ENCODE measurements around the gene SLC22A1.

The SLC22A1 gene

GRCh38 chr6:160117137-160117536 lies 4.5 kb upstream of the SLC22A1 start:
- no peak overlapping the region for H3K4me3 ChIP-seq (ENCODE audit: low read depth, low read length)
- TF ChIP-seq, protein P1, sequence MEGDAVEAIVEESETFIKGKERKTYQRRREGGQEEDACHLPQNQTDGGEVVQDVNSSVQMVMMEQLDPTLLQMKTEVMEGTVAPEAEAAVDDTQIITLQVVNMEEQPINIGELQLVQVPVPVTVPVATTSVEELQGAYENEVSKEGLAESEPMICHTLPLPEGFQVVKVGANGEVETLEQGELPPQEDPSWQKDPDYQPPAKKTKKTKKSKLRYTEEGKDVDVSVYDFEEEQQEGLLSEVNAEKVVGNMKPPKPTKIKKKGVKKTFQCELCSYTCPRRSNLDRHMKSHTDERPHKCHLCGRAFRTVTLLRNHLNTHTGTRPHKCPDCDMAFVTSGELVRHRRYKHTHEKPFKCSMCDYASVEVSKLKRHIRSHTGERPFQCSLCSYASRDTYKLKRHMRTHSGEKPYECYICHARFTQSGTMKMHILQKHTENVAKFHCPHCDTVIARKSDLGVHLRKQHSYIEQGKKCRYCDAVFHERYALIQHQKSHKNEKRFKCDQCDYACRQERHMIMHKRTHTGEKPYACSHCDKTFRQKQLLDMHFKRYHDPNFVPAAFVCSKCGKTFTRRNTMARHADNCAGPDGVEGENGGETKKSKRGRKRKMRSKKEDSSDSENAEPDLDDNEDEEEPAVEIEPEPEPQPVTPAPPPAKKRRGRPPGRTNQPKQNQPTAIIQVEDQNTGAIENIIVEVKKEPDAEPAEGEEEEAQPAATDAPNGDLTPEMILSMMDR (IDR thresholded peaks at IDR 0.05; ENCODE audit: low read depth, low read length) = no peak
- in situ Hi-C loops (cut with HindIII; ENCODE audit: low sequenced_read_pairs) = no loop called here
- DNase-seq (ENCODE audit: low read depth, low spot score) = no peak

GRCh38 chr6:160118620-160119229 lies 2.9 kb upstream of the SLC22A1 start:
- DNase-seq (ENCODE audit: low read depth, low spot score) = no peak
- H3K4me3 ChIP-seq (ENCODE audit: low read depth, low read length) = no peak overlapping the region
- TF ChIP-seq, protein P1 (IDR thresholded peaks at IDR 0.05; ENCODE audit: low read depth, low read length) = no peak
- in situ Hi-C loops (cut with HindIII; ENCODE audit: low sequenced_read_pairs) = no loop called here

GRCh38 chr6:160120087-160120486 lies 1.5 kb upstream of the SLC22A1 start:
- DNase-seq (ENCODE audit: low read depth, low spot score) = no peak
- no peak overlapping the region for H3K4me3 ChIP-seq (ENCODE audit: low read depth, low read length)
- in situ Hi-C loops (cut with HindIII; ENCODE audit: low sequenced_read_pairs) = no loop called here
- TF ChIP-seq, protein P1 (IDR thresholded peaks at IDR 0.05; ENCODE audit: low read depth, low read length) = no peak

GRCh38 chr6:160121981-160122380 lies 366 bp downstream of the SLC22A1 start:
- DNase-seq (ENCODE audit: low read depth, low spot score) = no peak
- in situ Hi-C loops (cut with HindIII; ENCODE audit: low sequenced_read_pairs) = no loop called here
- no peak overlapping the region for H3K4me3 ChIP-seq (ENCODE audit: low read depth, low read length)

DNA sequence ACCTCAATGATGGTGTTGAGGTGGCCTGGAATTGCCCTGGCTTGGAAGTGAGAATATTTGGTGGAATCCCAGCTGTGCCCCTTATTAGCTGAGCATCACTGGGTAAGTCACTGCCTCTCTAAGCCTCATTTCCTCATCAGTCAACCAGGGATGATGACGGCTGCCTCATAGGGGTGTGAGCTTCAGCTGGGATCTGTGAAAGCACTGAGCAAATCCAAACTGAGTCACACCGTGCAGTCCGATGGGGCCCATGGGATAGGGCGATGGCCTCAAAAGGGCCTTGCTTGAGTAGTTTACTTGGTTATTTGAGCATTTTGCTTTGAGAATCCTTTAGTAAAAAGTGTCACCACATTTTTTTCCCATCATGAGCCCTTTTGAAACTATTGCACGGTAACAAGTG lies 1.1 kb downstream of the SLC22A1 start:
- TF ChIP-seq, protein P1 (IDR thresholded peaks at IDR 0.05; ENCODE audit: low read depth, low read length) = no peak
- in situ Hi-C loops (cut with HindIII; ENCODE audit: low sequenced_read_pairs) = no loop called here
- no peak for DNase-seq (ENCODE audit: low read depth, low spot score)

More at GRCh38 chr6:160121981-160122380, 366 bp downstream of the SLC22A1 start:
- TF ChIP-seq, protein P1 (IDR thresholded peaks at IDR 0.05; ENCODE audit: low read depth, low read length) = no peak

GRCh38 chr6:160124007-160124406 lies 2.4 kb downstream of the SLC22A1 start:
- TF ChIP-seq, protein P1 (IDR thresholded peaks at IDR 0.05; ENCODE audit: low read depth, low read length) = no peak
- in situ Hi-C loops (cut with HindIII; ENCODE audit: low sequenced_read_pairs) = no loop called here
- DNase-seq (ENCODE audit: low read depth, low spot score) = no peak
- H3K4me3 ChIP-seq (ENCODE audit: low read depth, low read length) = no peak overlapping the region

More for the DNA sequence above, 1.1 kb downstream of the SLC22A1 start:
- no peak overlapping the region for H3K4me3 ChIP-seq (ENCODE audit: low read depth, low read length)
